Posterior vena cava (tissue), 2 donors: Measurements from ENCODE around the gene MUC12. TPM values are rescaled to one million over a fixed set of nuclear protein-coding genes. Genes with fewer than 3 reads are reported as not detected.
"Not testable (repeated sequence)": the region's sequence is repeated elsewhere in the genome, so short reads cannot be mapped to it uniquely, and the experiment has no call there.

ENCODE experiments used
- DNase-seq: peaks from one replicate; pipeline ENCODE4 v3.0.0-alpha.2; 2020; ENCODE audit warnings: low spot score
- intact Hi-C, 2 donors: fragments of 100-400 bp; cut with DNase I; formaldehyde crosslinking; loops; one replicate each; pipeline versions ENCODE4 v1.14.1 to v1.14.2; 2022 to 2023
- long read RNA-seq, 2 donors: library from polyadenylated mRNA; unstranded; transcript quantifications; one replicate each; pipeline ENCODE4 v2.0.0, GENCODE V29; 2020 to 2021
- total RNA-seq, 2 donors: library from RNA; stranded (reverse); fragmentation: NEBNext Ultra II Directional; extraction: Animal tissue kit (Norgen Biotek cat#: 25700); gene quantifications; one replicate each; pipeline ENCODE4 v1.2.1, GENCODE V29; 2021
- donor health status: DM: yes; HTN: yes; CAD: no.
- donor health status: DM: yes; HTN: yes; CAD: no.

MUC12 gene, protein sequence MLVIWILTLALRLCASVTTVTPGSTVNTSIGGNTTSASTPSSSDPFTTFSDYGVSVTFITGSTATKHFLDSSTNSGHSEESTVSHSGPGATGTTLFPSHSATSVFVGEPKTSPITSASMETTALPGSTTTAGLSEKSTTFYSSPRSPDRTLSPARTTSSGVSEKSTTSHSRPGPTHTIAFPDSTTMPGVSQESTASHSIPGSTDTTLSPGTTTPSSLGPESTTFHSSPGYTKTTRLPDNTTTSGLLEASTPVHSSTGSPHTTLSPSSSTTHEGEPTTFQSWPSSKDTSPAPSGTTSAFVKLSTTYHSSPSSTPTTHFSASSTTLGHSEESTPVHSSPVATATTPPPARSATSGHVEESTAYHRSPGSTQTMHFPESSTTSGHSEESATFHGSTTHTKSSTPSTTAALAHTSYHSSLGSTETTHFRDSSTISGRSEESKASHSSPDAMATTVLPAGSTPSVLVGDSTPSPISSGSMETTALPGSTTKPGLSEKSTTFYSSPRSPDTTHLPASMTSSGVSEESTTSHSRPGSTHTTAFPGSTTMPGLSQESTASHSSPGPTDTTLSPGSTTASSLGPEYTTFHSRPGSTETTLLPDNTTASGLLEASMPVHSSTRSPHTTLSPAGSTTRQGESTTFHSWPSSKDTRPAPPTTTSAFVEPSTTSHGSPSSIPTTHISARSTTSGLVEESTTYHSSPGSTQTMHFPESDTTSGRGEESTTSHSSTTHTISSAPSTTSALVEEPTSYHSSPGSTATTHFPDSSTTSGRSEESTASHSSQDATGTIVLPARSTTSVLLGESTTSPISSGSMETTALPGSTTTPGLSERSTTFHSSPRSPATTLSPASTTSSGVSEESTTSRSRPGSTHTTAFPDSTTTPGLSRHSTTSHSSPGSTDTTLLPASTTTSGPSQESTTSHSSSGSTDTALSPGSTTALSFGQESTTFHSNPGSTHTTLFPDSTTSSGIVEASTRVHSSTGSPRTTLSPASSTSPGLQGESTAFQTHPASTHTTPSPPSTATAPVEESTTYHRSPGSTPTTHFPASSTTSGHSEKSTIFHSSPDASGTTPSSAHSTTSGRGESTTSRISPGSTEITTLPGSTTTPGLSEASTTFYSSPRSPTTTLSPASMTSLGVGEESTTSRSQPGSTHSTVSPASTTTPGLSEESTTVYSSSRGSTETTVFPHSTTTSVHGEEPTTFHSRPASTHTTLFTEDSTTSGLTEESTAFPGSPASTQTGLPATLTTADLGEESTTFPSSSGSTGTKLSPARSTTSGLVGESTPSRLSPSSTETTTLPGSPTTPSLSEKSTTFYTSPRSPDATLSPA (N-terminal part only)
- total RNA-seq, result 1 to 10 TPM in 1 of 2 donors, under 1 TPM in 1; 0.62 to 1.5 TPM
- long read RNA-seq, donor 1, result 0 reads
- long read RNA-seq, donor 2, partial matches to known transcripts, result 0 of 1 reads
- long read RNA-seq, donor 2, other reads (novel, unspliced or antisense), result 0 of 1 reads

- intact Hi-C loops, result loop anchor here (5.0 to 10.0 kb wide), 2 partner anchors 83 to 96 kb away; no protein-coding TSS in a partner anchor
- DNase-seq, result no peak
These were observed at the start of gene MUC12 for GRCh38 chr7:100969066-100969615. Gene MUC12, plus strand, starts transcription at chr7:100969565. Its CDS starts 58 bp downstream, at chr7:100969623.

DNA sequence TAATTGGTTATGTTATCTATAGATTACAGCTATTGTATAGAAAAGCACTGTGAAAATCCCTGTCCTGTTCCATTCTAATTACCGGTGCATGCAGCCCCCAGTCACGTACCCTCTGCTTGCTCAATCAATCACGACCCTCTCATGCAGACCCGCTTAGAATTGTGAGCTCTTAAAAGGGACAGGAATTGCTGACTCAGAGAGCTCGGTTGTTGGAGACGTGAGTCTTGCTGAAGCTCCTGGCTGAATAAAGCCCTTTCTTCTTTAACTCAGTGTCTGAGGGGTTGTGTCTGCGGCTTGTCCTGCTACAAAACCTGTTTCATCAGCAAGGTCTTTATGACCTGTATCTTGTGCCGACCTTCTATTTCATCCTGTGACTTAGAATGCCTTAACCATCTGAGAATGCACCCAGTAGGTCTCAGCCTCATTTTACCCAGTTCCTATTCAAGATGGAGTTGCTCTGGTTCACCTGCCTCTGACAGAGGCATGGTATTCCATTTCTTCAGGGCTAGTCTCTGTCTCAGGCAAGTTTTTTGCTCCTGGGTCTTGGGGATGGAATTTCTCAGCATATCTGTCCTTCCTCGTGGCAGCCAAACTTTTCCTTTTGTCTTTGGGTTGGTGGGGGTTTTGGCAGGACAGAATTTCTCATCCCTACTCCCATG, 49.5 kb upstream of the MUC12 start:
- intact Hi-C loops, DNase-seq: not testable (repeated sequence)

GRCh38 chr7:100921039-100921438, 48.3 kb upstream of the MUC12 start:
- intact Hi-C loops, result no loop called here
- DNase-seq, result no peak

GRCh38 chr7:100923616-100924015, 45.7 kb upstream of the MUC12 start:
- intact Hi-C loops, DNase-seq: not testable (repeated sequence)

DNA sequence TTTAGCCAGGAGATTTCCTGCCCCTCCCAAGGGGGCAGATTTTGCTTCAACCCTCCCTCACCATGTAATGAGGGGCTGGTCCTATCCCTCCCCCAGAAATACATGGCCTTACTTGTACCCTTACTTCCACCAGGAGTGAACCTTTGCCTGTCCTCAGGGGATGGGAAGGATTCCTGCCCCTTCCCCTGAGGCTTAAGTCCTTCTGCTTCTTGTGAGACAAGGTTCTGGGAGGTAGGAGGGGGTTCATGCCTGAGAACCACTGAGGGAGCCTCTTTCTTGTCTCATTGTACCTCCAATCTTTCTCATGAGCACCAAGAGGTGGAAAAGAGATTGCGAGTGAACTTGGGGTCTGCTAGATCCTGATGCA, 39.6 kb upstream of the MUC12 start:
- peak; percentile 23 for DNase-seq
- intact Hi-C loops, result no loop called here

- intact Hi-C loops, result no loop called here
- no peak for DNase-seq
These were observed 35.6 kb upstream of the MUC12 start for GRCh38 chr7:100933734-100934133.

DNA sequence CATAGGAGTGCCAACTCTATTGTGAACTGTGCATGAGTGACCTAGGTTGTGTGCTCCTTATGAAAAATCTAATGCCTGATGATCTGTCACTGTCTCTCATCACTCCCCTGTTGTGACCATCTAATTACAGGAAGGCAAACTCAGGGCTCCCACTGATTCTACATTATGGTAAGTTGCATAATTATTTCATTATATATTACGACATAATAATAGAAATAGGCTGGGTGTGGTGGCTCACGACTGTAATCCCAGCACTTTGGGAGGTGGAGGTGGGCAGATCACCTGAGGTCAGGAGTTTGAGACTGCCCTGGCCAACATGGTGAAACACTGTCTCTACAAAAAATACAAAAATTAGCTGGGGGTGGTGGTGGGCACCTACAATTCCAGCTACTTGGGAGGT, 34.0 kb upstream of the MUC12 start:
- intact Hi-C loops, DNase-seq: not testable (repeated sequence)

GRCh38 chr7:100936167-100936566, 33.2 kb upstream of the MUC12 start:
- intact Hi-C loops, DNase-seq: not testable (repeated sequence)

- DNase-seq, result no peak
These were observed 27.2 kb upstream of the MUC12 start for GRCh38 chr7:100942045-100942774.

GRCh38 chr7:100943693-100944092, 25.7 kb upstream of the MUC12 start:
- intact Hi-C loops, result no loop called here
- DNase-seq, result no peak

More at GRCh38 chr7:100942045-100942774, 27.2 kb upstream of the MUC12 start:
- intact Hi-C loops, result no loop called here

GRCh38 chr7:100944138-100944537, 25.2 kb upstream of the MUC12 start:
- no peak for DNase-seq
- intact Hi-C loops, result no loop called here

DNA sequence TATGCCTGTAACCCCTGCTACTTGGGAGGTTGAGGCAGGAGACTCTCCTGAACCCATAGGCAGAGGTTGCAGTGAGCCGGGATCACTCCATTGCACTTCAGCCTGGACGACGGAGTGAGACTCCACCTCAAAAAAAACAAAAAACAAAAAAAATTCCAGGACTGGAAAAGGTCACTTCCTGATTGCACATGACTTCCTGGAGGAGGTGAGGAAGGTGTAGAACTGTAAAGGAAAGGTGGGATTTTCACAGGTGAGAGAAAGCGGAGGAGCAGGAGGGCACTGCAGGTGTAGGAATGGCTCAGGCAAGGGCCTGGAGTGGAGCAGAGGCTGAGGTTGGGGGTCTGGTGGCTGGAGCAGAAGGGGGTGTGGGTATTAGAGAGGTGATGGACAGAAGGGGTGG, 23.3 kb upstream of the MUC12 start:
- intact Hi-C loops, result no loop called here

DNA sequence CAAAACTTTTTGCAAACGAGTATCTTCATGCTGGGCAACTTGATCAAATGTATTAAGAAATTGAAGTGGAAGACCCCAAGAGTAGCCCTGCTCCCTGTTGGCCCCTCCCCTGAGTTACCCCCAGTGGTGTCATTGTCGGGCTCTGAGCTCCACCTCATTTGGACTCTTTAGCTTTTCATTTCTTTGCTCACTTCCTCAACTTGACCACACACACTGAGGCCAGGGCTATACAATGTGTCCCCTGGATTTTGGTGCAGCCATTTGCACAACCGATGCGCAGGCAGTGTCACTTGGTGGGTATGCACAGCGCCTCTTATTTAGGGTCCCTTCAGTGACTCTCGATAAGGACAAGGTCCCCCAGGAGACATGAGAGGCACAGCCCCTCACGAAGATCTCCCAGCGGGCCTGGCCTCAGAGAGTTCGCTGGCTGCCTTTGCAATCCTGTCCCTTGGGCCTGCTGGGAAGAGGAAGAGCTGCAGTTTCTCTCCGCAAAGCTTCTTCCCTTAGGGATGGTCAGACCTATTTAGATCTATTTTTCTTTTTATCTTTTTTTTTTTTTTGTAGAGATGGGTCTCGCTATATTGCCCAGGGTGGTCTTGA, 22.5 kb upstream of the MUC12 start:
- DNase-seq, result no peak
- intact Hi-C loops, result no loop called here

More for the DNA sequence above, 23.3 kb upstream of the MUC12 start:
- DNase-seq, result no peak

- DNase-seq, result no peak
- intact Hi-C loops, result no loop called here
These were observed 21.6 kb upstream of the MUC12 start for GRCh38 chr7:100947792-100948191.

- intact Hi-C loops, result no loop called here
- no peak for DNase-seq
These were observed 20.0 kb upstream of the MUC12 start, which contains the start of gene MUC3A for GRCh38 chr7:100949227-100949932. Gene MUC3A, plus strand, starts transcription at chr7:100949534. Its CDS starts 91 bp downstream, at chr7:100949625.

GRCh38 chr7:100949933-100950443, 19.4 kb upstream of the MUC12 start:
- intact Hi-C loops, result no loop called here
- peak; percentile 69 for DNase-seq
